ENCODE measurements around the gene LIMA1.
A peak's percentile ranks its signal among the peaks of the same experiment; 100 is the strongest.
"Not testable (repeated sequence)": the region's sequence is repeated elsewhere in the genome, so short reads cannot be mapped to it uniquely, and the experiment has no call there.

The LIMA1 gene

GRCh38 chr12:50246873-50247612, 36.3 kb downstream of the LIMA1 start:
- no peak for DNase-seq

DNA sequence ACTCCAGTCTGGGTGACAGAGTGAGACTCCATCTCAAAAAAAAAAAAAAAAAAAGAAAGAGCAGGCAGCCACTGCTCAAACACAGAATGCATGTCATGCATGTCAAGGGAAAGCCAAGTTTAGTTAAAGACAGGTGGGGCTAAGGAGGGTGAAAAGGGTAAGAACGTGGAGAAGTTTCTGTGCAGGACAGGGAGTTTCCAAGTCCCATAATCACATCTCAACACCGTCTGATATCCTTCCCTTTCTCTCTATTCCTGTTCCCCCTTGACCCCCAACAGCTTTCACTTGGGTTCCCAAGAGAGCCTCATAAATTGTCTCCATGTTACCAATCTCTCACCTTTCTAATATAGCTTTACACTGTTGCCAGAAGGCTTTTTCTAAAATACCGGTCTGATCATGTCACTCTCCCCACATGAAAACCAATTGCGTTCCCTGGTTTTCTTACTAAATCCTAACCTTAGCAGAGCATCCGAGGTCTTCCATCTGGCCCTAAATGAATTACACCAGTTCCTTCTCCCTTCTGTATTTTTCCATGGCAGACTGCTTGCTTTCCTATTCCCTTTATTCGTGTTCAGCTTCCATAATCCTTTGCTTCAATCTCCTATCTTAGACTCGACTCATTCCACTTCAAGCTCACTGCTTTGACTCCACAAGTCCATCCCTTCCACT, 37.0 kb downstream of the LIMA1 start:
- DNase-seq, result no peak

DNA sequence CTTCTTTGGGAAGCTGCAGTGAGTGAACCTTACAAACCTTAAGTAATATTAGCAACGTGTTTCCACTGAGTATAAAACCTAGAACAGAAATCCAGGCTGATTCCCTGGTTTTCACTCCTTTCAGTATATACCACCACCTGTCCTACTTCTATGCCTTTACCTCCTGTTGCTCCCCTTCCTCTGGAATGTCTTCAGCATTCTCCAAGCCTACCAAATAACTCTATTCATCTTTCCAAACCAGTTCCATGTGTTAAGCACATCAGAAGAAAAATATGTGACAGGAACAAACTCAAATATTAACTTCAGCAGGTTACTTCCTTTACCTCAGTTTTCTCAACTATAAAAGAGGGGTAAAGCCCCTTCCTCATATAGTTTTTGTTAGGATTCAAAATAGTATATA, 39.8 kb downstream of the LIMA1 start:
- no peak for DNase-seq

DNA sequence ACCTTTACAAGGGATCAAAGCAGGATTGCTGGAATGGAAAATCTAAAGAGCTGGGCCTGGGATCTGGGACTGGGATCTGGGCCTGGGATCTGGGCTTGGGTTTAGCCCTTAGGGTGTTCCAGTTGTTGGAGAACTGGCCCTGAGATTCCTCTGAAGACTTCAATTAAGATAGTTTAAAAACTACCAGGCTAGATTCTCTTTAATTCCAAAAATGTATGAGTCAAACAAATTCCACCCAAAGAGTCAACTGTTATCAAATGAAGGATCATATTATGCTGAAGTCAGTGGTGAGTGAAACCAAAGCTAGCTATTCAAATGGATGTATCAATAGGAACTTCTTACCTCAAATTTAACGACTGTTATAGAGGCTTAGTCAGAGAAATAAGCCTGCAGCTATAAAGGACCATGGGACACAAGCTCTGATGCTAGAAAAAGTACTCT, 40.5 kb downstream of the LIMA1 start:
- DNase-seq, result no peak

DNA sequence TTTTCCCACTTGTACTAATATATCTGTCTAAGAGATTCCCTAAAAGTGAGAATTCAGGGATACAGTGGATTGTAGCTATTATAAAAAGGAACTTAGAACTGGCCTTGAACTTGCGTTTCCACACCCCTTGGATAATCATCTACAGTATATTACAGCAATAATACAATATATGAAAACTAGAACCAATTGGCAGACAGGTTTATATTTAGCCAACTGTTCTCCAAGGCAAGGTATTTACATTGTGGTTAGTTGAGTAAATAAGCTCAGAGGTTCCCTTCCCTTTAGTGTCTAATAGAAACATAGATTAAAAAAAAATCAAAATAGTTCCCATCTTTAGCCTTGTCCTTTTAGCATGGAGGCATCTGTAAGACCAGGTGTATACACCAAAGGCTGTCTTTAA, 42.1 kb downstream of the LIMA1 start:
- DNase-seq, result peak; percentile 86

- DNase-seq, result no peak
These were observed 42.6 kb downstream of the LIMA1 start for GRCh38 chr12:50240792-50241114.

GRCh38 chr12:50240096-50240791, 43.1 kb downstream of the LIMA1 start:
- DNase-seq, result no peak

GRCh38 chr12:50239355-50239891, 43.9 kb downstream of the LIMA1 start:
- no peak for DNase-seq

GRCh38 chr12:50234347-50234746, 49.0 kb downstream of the LIMA1 start:
- no peak for DNase-seq

DNA sequence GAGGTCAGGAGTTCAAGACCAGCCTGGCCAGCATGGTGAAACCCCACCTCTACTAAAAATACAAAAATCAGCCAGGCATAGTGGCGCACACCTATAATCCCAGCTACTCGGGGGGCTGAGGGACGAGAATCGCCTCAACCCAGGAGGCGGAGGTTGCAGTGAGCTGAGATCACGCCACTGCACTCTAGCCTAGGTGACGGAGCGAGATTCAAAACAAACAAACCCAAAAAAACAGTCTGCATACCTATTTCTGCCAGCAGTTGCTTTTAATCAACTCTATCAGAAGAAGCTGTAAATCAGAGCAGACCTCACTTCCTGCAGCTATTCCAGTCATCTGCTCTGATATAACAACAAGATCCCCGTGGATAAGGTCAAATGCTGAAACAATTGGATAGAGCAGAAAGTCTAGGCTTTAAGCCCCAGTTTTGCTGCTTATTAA, 50.5 kb downstream of the LIMA1 start:
- no peak for DNase-seq

DNA sequence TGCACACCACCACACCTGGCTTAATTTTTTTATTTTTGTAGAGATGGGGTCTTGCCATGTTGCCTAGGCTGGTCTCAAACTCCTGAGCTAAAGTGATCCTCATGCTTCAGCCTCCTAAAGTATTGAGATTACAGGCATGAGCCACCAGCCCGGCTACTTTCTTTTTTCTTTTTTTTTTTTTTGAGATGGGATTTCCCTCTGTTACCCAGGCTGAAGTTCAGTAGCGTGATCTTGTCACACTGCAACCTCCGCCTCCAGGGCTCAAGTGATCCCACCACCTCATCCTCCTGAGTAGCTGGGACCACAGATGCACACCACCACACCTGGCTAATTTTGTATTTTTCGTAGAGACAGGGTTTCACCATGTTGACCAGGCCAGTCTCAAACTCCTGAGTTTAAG, 51.1 kb downstream of the LIMA1 start:
- DNase-seq, result no peak

- DNase-seq, result no peak
These were observed 52.0 kb downstream of the LIMA1 start for GRCh38 chr12:50231346-50231745.

- DNase-seq, result no peak
These were observed 53.1 kb downstream of the LIMA1 start for GRCh38 chr12:50230217-50230616.

DNA sequence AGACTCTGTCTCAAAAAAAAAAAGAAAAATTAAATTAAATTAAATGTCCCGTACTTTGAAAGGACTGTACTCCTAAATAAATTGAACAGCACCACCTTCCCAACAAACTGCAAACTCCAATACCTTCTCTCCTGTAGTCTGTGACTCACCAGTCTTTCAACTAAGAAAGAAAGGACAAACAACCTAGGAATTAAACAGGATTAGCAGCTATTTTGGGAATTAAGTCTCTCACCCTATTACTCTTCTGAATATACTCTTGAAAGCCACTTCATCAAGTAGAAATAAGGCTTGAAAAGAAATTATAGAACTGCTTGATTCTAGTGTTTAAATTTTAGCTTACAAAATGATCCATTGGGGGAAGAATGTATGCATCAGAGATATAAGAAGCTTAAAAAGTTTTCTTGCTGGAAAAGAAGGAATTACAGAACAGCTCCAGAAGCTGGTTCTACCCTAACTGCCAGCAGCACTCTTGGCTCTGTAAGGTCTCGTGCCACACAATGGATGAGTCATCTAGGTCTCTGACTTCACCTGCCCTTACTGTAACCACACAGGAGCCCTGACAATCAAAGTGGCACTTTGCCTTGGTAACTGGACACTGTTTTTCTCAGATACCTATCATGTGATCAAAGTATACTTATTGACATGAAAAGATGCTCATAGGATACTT, 59.2 kb downstream of the LIMA1 start:
- DNase-seq, result peak; percentile 94

GRCh38 chr12:50222275-50222783, 61.0 kb downstream of the LIMA1 start:
- DNase-seq, result peak; percentile 58

- peak; percentile 65 for DNase-seq
These were observed 61.9 kb downstream of the LIMA1 start for GRCh38 chr12:50221228-50222008.

- DNase-seq, result no peak
These were observed 62.8 kb downstream of the LIMA1 start for GRCh38 chr12:50220363-50220995.

DNA sequence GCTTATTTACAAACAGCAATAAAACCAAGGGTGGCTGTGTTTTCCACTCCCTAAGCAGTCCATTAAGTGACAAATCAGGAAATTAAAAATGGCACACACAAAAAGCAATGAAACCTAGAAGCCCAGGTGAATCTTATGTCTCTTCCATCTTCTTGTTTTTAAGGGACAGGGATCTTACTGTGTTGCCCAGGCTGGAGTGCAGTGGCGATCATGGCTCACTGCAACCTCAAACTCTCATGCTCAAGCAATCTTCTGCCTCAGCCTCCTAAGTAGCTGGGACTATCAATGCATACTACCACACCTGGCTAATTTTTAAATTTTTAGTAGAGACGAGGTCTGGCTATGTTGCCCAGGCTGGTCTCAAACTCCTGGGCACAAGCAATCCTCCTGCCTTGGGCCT, 63.8 kb downstream of the LIMA1 start:
- no peak for DNase-seq

- not testable (repeated sequence) for DNase-seq
These were observed 64.3 kb downstream of the LIMA1 start for GRCh38 chr12:50219001-50219400.

DNA sequence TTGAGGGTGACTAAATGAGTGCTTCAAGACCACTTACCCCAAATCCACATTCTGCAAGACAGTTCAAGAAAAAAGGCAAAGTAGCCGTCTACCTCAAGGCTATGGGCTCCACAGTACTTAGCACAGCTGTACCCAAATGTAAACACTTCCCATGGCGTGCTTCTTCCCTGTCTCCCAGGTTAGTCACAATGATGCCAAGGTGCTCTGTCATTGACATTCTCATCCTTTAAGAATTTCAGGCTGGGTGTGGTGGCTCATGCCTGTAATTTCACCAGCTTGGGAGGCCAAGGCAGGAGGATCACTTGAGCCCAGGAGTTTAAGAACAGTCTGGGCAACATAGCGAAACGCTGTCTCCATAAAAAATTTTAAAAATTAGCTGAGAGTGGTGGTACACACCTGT, 64.9 kb downstream of the LIMA1 start:
- no peak for DNase-seq

GRCh38 chr12:50217202-50217601, 66.1 kb downstream of the LIMA1 start:
- no peak for DNase-seq

GRCh38 chr12:50215033-50215432, 68.3 kb downstream of the LIMA1 start:
- DNase-seq, result no peak

Measured in NCI-H510A treated with DMSO at 0.1 percent for 48 hours (cell line).